Measurements from ENCODE around the gene GPC6. TPM values are rescaled to one million over a fixed set of nuclear protein-coding genes. Genes with fewer than 3 reads are reported as not detected.

GPC6 gene
- polyA plus RNA-seq, 4 donors, result 0.22 to 45.0 (median 1.4) TPM

DNA sequence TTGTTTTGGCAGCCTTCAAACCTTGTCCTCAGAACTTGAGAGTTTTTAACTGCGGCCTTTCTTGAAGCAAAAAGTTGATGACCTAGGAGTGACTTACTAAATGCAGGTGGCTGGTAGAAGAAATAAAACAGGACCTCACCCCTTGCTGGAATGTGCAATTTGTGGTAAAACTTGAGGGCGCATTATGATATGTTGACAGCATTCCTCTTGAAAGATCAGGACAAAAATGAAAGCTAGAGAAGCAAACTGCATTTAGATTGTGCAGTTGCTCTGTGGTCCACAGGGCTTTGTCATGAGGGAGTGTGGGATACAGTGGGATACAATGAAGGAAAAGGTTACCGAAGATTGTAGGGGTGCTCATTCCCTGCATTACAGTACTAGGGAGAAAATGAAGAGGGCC, 504.2 kb downstream of the GPC6 start:
- Histone ChIP-seq H3K27me3 (ENCODE audit: control insufficient read depth in 3 of 3, insufficient read depth in 3 of 3, low read length in 3 of 3) (no peaks in the 10 kb centered on the region), H3K4me1 (ENCODE audit: control insufficient read depth in 3 of 3, insufficient read depth in 2 of 3, low read depth in 1 of 3, low read length in 2 of 3) (peaks cover 0 to 9% (median 0%) of the 10 kb centered on the region in 3 donors), H3K27ac (ENCODE audit: low read depth in 1 of 3, low read length in 2 of 3) (peak overlapping the region in 1 of 3 donors; percentile 13), H3K9me3 (ENCODE audit: control insufficient read depth in 2 of 2, insufficient read depth in 1 of 2, low read depth in 1 of 2, low read length in 1 of 2) (no peaks in the 10 kb centered on the region), H3K4me3 (ENCODE audit: low read depth in 1 of 3, low read length in 3 of 3) (no peak overlapping the region), H3K36me3 (ENCODE audit: control insufficient read depth in 3 of 3, insufficient read depth in 2 of 3, low read depth in 1 of 3, low read length in 3 of 3) (no peaks in the 10 kb centered on the region)
- no peak for FAIRE-seq
- DNase-seq, result peak in 1 of 2 donors; percentile 24
- 66 to 80% (median 78%) methylated on average over 3 of the region's 3 CpGs for WGBS, 3 donors

GRCh38 chr13:93732186-93732585, 505.6 kb downstream of the GPC6 start:
- FAIRE-seq (no peak), DNase-seq (no peak)
- H3K36me3 ChIP-seq (ENCODE audit: control insufficient read depth in 3 of 3, insufficient read depth in 2 of 3, low read depth in 1 of 3, low read length in 3 of 3), result no peaks in the 10 kb centered on the region
- no peaks in the 10 kb centered on the region for H3K9me3 ChIP-seq (ENCODE audit: control insufficient read depth in 2 of 2, insufficient read depth in 1 of 2, low read depth in 1 of 2, low read length in 1 of 2)
- WGBS, 3 donors, result 78 to 91% (median 82%) methylated on average over 2 of the region's 2 CpGs
- no peaks in the 10 kb centered on the region for H3K27me3 ChIP-seq (ENCODE audit: control insufficient read depth in 3 of 3, insufficient read depth in 3 of 3, low read length in 3 of 3)
- no peak overlapping the region for H3K27ac ChIP-seq (ENCODE audit: low read depth in 1 of 3, low read length in 2 of 3)
- H3K4me1 ChIP-seq (ENCODE audit: control insufficient read depth in 3 of 3, insufficient read depth in 2 of 3, low read depth in 1 of 3, low read length in 2 of 3), result peaks cover 0 to 9% (median 0%) of the 10 kb centered on the region in 3 donors
- no peak overlapping the region for H3K4me3 ChIP-seq (ENCODE audit: low read depth in 1 of 3, low read length in 3 of 3)

DNA sequence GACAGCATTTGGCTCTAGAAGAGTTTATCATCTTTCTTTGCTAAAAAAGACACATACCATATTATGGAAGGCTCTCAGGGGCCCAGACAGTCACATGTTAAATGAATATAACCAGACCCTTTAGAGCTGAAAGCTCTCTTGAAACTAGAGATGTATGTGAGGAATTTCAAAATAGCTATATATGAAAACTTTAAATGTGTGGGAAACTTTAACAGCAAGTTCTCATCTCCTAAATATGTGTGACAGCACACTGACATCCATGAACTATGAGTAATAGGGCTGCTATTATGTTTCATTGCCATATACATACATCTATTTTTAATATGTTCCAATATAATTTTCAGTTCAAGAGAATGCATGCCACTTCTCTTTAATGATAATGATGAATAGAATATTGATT, 509.5 kb downstream of the GPC6 start:
- no peak for FAIRE-seq

GRCh38 chr13:93736909-93737308, 510.3 kb downstream of the GPC6 start:
- WGBS, 3 donors, result 66 to 83% (median 77%) methylated on average over 3 of the region's 3 CpGs

More for the DNA sequence above, 509.5 kb downstream of the GPC6 start:
- DNase-seq, result no peak
- no peaks in the 10 kb centered on the region for H3K36me3 ChIP-seq (ENCODE audit: control insufficient read depth in 3 of 3, insufficient read depth in 2 of 3, low read depth in 1 of 3, low read length in 3 of 3)
- no peak overlapping the region for H3K27ac ChIP-seq (ENCODE audit: low read depth in 1 of 3, low read length in 2 of 3)
- no peaks in the 10 kb centered on the region for H3K9me3 ChIP-seq (ENCODE audit: control insufficient read depth in 2 of 2, insufficient read depth in 1 of 2, low read depth in 1 of 2, low read length in 1 of 2)
- no peaks in the 10 kb centered on the region for H3K27me3 ChIP-seq (ENCODE audit: control insufficient read depth in 3 of 3, insufficient read depth in 3 of 3, low read length in 3 of 3)
- no peak overlapping the region for H3K4me3 ChIP-seq (ENCODE audit: low read depth in 1 of 3, low read length in 3 of 3)
- H3K4me1 ChIP-seq (ENCODE audit: control insufficient read depth in 3 of 3, insufficient read depth in 2 of 3, low read depth in 1 of 3, low read length in 2 of 3), result peaks cover 0 to under 1% (median 0%) of the 10 kb centered on the region in 3 donors

GRCh38 chr13:93740334-93740733, 513.7 kb downstream of the GPC6 start:
- H3K27me3 ChIP-seq (ENCODE audit: control insufficient read depth in 3 of 3, insufficient read depth in 3 of 3, low read length in 3 of 3), result no peaks in the 10 kb centered on the region
- H3K9me3 ChIP-seq (ENCODE audit: control insufficient read depth in 2 of 2, insufficient read depth in 1 of 2, low read depth in 1 of 2, low read length in 1 of 2), result no peaks in the 10 kb centered on the region
- no peaks in the 10 kb centered on the region for H3K36me3 ChIP-seq (ENCODE audit: control insufficient read depth in 3 of 3, insufficient read depth in 2 of 3, low read depth in 1 of 3, low read length in 3 of 3)
- DNase-seq, result no peak
- no peak for FAIRE-seq
- H3K4me3 ChIP-seq (ENCODE audit: low read depth in 1 of 3, low read length in 3 of 3), result no peak overlapping the region
- 47 to 69% (median 60%) methylated on average over 1 of the region's 1 CpG for WGBS, 3 donors
- no peaks in the 10 kb centered on the region for H3K4me1 ChIP-seq (ENCODE audit: control insufficient read depth in 3 of 3, insufficient read depth in 2 of 3, low read depth in 1 of 3, low read length in 2 of 3)
- no peak overlapping the region for H3K27ac ChIP-seq (ENCODE audit: low read depth in 1 of 3, low read length in 2 of 3)

More at GRCh38 chr13:93736909-93737308, 510.3 kb downstream of the GPC6 start:
- Histone ChIP-seq H3K27ac (ENCODE audit: low read depth in 1 of 3, low read length in 2 of 3) (no peak overlapping the region), H3K9me3 (ENCODE audit: control insufficient read depth in 2 of 2, insufficient read depth in 1 of 2, low read depth in 1 of 2, low read length in 1 of 2) (no peaks in the 10 kb centered on the region), H3K4me1 (ENCODE audit: control insufficient read depth in 3 of 3, insufficient read depth in 2 of 3, low read depth in 1 of 3, low read length in 2 of 3) (no peaks in the 10 kb centered on the region), H3K4me3 (ENCODE audit: low read depth in 1 of 3, low read length in 3 of 3) (no peak overlapping the region), H3K27me3 (ENCODE audit: control insufficient read depth in 3 of 3, insufficient read depth in 3 of 3, low read length in 3 of 3) (no peaks in the 10 kb centered on the region), H3K36me3 (ENCODE audit: control insufficient read depth in 3 of 3, insufficient read depth in 2 of 3, low read depth in 1 of 3, low read length in 3 of 3) (no peaks in the 10 kb centered on the region)
- no peak for FAIRE-seq
- no peak for DNase-seq

- Histone ChIP-seq H3K4me3 (ENCODE audit: low read depth in 1 of 3, low read length in 3 of 3) (no peak overlapping the region), H3K9me3 (ENCODE audit: control insufficient read depth in 2 of 2, insufficient read depth in 1 of 2, low read depth in 1 of 2, low read length in 1 of 2) (no peaks in the 10 kb centered on the region), H3K36me3 (ENCODE audit: control insufficient read depth in 3 of 3, insufficient read depth in 2 of 3, low read depth in 1 of 3, low read length in 3 of 3) (no peaks in the 10 kb centered on the region), H3K4me1 (ENCODE audit: control insufficient read depth in 3 of 3, insufficient read depth in 2 of 3, low read depth in 1 of 3, low read length in 2 of 3) (peaks cover 0 to 4% (median 0%) of the 10 kb centered on the region in 3 donors), H3K27me3 (ENCODE audit: control insufficient read depth in 3 of 3, insufficient read depth in 3 of 3, low read length in 3 of 3) (no peaks in the 10 kb centered on the region), H3K27ac (ENCODE audit: low read depth in 1 of 3, low read length in 2 of 3) (no peak overlapping the region)
- 80 to 95% (median 83%) methylated on average over 5 of the region's 5 CpGs for WGBS, 3 donors
- FAIRE-seq (no peak), DNase-seq (no peak)
These were observed 517.4 kb downstream of the GPC6 start for GRCh38 chr13:93744033-93744432.

DNA sequence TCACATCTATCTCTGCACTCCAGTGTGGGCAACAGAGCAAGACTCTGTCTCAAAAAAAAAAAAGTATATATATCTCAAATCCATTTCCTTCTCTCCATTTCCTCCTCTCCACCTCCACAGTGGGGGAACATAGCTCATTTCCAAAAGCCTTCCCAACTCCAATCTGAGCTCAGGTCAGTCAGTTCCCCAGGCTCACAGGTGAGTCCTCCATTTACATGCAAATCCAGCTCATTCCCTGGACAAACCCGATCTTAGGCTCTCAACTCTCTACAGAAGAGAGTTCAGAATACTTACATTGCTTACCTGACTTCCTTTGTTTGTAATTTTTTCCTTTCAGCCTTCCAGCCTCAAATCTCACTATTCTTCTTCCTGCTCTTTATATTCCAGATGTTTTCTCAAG, 518.3 kb downstream of the GPC6 start:
- Histone ChIP-seq H3K4me3 (ENCODE audit: low read depth in 1 of 3, low read length in 3 of 3) (no peak overlapping the region), H3K36me3 (ENCODE audit: control insufficient read depth in 3 of 3, insufficient read depth in 2 of 3, low read depth in 1 of 3, low read length in 3 of 3) (no peaks in the 10 kb centered on the region), H3K4me1 (ENCODE audit: control insufficient read depth in 3 of 3, insufficient read depth in 2 of 3, low read depth in 1 of 3, low read length in 2 of 3) (peaks cover 0 to 4% (median 0%) of the 10 kb centered on the region in 3 donors), H3K27me3 (ENCODE audit: control insufficient read depth in 3 of 3, insufficient read depth in 3 of 3, low read length in 3 of 3) (no peaks in the 10 kb centered on the region), H3K9me3 (ENCODE audit: control insufficient read depth in 2 of 2, insufficient read depth in 1 of 2, low read depth in 1 of 2, low read length in 1 of 2) (no peaks in the 10 kb centered on the region), H3K27ac (ENCODE audit: low read depth in 1 of 3, low read length in 2 of 3) (no peak overlapping the region)
- no peak for FAIRE-seq
- WGBS, 3 donors, result 61 to 71% (median 65%) methylated on average over 1 of the region's 1 CpG
- no peak for DNase-seq

GRCh38 chr13:93745884-93746283, 519.3 kb downstream of the GPC6 start:
- peaks cover 0 to 4% (median 0%) of the 10 kb centered on the region in 3 donors for H3K4me1 ChIP-seq (ENCODE audit: control insufficient read depth in 3 of 3, insufficient read depth in 2 of 3, low read depth in 1 of 3, low read length in 2 of 3)
- H3K27me3 ChIP-seq (ENCODE audit: control insufficient read depth in 3 of 3, insufficient read depth in 3 of 3, low read length in 3 of 3), result no peaks in the 10 kb centered on the region
- no peak overlapping the region for H3K27ac ChIP-seq (ENCODE audit: low read depth in 1 of 3, low read length in 2 of 3)
- no peak overlapping the region for H3K4me3 ChIP-seq (ENCODE audit: low read depth in 1 of 3, low read length in 3 of 3)
- no peaks in the 10 kb centered on the region for H3K36me3 ChIP-seq (ENCODE audit: control insufficient read depth in 3 of 3, insufficient read depth in 2 of 3, low read depth in 1 of 3, low read length in 3 of 3)
- DNase-seq (peak in 1 of 2 donors; percentile 24), FAIRE-seq (no peak)
- WGBS, 3 donors, result 36 to 69% (median 54%) methylated on average over 2 of the region's 2 CpGs
- H3K9me3 ChIP-seq (ENCODE audit: control insufficient read depth in 2 of 2, insufficient read depth in 1 of 2, low read depth in 1 of 2, low read length in 1 of 2), result no peaks in the 10 kb centered on the region

DNA sequence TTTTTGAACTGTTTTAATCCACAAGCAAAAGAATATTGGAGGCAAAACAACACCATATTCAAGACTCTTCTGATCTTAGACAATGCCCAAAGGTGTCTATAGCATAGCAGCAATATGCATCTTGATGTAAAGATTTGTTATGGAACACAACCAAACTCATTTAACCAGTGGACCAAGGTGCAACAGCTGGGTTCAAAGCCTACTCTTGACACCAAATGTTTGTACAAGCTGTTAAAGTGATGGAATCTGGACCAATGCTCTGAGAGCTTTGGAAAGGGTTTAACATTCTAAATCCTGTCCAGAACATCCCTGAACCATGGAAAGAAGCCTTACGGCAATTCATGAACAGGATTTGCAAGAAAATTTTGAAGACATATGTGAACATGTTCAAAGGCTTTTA, 520.0 kb downstream of the GPC6 start:
- DNase-seq (no peak), FAIRE-seq (no peak)
- 88 to 98% (median 95%) methylated on average over 1 of the region's 1 CpG for WGBS, 3 donors
- no peaks in the 10 kb centered on the region for H3K9me3 ChIP-seq (ENCODE audit: control insufficient read depth in 2 of 2, insufficient read depth in 1 of 2, low read depth in 1 of 2, low read length in 1 of 2)
- no peak overlapping the region for H3K27ac ChIP-seq (ENCODE audit: low read depth in 1 of 3, low read length in 2 of 3)
- H3K27me3 ChIP-seq (ENCODE audit: control insufficient read depth in 3 of 3, insufficient read depth in 3 of 3, low read length in 3 of 3), result no peaks in the 10 kb centered on the region
- H3K36me3 ChIP-seq (ENCODE audit: control insufficient read depth in 3 of 3, insufficient read depth in 2 of 3, low read depth in 1 of 3, low read length in 3 of 3), result no peaks in the 10 kb centered on the region
- peaks cover 0 to 4% (median 0%) of the 10 kb centered on the region in 3 donors for H3K4me1 ChIP-seq (ENCODE audit: control insufficient read depth in 3 of 3, insufficient read depth in 2 of 3, low read depth in 1 of 3, low read length in 2 of 3)
- H3K4me3 ChIP-seq (ENCODE audit: low read depth in 1 of 3, low read length in 3 of 3), result no peak overlapping the region

Measured in small intestine (tissue), 7 donors.